NCI-H146 treated with DMSO at 0.1 percent for 48 hours (cell line): ENCODE results near the gene LMOD1.
"Not testable (repeated sequence)": the region's sequence is repeated elsewhere in the genome, so short reads cannot be mapped to it uniquely, and the experiment has no call there.

ENCODE experiments used
- DNase-seq: peaks from one replicate; lab custom pipeline; 2025; ENCODE audit not compliant: unreplicated experiment; lab: John Stamatoyannopoulos, UW

Gene LMOD1

DNA sequence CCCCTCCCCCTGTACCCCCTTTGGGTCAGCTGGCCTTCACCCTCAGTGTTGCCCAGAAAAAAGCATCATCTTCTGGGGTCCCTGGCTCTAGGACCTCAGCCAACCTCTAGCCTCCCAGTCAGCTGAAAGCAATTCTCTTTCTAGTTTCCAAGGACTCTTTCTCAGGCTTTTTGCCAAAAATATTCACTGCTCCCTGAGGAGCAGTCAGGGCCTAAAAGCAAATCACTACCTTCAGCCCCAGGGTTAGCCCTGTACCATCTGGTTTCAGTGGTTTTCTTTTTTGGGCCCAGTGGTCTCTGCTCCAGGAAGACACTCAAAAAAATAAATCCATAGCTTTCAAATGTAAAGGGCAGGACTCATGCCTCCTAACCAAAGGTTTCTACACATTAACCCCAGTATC lies 3.1 kb upstream of the LMOD1 start:
- no peak for DNase-seq

DNA sequence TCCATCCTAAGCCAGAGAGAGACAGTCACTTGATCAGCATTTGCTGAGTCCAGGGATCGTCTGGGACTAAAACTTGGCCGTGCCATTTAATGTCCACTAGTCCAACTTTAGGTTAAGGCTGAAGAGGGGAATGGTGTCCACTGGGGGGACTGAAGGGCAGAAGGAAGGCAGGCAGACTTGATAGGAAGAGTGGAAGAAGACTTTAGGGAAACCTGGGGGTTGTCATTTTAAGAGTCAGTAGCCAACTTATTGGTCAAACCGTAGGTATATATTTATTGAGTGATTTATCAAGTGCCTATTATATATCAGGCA lies 1.3 kb upstream of the LMOD1 start:
- DNase-seq = no peak

DNA sequence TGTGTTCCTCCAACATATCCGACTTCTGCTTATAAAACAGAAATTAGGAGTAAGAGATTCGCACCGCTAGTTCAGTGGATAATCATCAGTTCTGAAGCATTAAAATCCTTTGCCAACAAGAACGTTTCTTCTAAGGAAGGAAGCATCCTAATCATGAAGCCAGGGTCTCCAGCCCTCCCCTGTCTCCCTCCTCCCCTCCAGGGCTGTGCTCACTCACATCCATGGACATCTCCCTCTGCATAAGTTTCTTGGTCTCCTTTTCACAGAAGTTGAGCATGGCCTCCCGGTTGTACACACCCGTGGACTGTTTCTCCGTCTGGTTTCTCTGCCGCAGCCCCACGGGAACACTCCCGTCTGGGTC lies 505 bp downstream of the LMOD1 start:
- no peak for DNase-seq

DNA sequence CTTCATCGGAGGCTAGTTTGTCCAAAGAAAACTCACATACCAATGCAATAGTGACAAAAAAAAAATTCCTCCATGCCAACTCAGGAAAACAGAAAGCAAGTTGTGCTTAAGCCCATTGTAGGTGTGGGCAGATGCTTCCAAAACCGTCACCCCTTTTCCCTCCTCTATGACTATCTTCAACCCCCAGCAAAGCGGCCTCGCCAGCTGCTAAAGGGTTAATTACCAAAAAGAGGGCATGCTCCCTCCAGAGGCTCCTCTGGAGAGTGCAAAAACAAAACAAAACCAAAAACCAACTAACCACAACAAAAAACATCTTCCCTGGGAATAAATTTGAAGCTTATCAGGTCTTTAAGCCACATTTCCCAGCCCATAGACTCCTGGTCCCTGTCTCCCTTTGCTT lies 1.2 kb downstream of the LMOD1 start:
- DNase-seq = no peak

DNA sequence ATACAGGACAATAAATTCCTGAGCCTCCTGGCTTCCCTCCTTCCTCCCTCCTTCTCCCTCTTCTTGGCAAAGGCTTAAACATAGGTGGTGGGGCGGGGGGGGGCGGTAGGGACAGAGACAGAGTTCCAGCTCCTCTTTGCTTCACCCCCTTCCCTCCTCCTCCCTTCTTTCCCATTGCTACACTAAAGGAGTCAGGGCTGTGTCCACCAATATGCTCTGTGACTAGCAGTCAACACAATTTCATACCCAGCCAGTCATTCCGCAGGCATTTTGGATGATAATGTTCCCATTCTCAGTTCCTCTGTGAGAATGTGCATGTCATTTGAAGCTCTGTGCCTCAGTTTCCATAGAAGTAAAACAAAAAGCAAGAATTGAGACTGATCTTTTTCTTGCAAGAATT lies 1.7 kb downstream of the LMOD1 start:
- DNase-seq = no peak

DNA sequence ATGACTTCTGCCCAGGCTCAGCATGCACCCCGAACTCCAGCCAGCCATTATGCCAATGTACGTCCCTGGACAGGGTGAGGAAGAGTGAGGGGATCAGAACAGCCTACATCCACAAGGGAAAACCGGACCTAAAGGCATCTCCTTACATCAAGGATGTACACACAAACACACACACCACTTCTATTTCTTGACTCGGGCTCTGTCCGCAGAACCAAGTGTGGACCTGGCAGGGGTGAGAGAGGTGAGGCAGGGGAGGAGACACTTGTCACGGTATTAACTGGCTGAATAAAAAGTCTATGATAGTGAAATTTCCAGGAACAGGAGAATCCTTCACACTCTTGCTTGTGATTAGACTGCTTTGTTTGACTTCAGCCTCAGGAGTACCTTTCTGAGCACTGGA lies 2.3 kb downstream of the LMOD1 start:
- no peak for DNase-seq

DNA sequence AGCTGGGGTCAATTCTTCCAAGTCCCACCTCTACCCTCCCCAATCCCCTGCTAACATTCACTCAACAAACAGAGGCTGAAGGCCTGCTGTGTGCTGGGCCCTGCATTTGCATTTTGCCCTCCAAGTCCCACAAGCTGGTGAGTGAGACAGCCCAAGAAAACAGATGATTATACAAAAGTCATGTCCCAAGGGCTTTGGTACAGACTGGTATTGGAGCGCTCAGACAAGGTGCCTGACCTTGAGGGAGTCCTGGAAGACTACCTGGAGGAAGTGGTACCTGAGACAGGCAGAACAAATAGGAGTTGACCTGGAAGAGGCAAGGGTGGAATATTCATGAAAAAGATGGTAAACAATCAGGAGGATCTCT lies 4.2 kb downstream of the LMOD1 start:
- DNase-seq = no peak

DNA sequence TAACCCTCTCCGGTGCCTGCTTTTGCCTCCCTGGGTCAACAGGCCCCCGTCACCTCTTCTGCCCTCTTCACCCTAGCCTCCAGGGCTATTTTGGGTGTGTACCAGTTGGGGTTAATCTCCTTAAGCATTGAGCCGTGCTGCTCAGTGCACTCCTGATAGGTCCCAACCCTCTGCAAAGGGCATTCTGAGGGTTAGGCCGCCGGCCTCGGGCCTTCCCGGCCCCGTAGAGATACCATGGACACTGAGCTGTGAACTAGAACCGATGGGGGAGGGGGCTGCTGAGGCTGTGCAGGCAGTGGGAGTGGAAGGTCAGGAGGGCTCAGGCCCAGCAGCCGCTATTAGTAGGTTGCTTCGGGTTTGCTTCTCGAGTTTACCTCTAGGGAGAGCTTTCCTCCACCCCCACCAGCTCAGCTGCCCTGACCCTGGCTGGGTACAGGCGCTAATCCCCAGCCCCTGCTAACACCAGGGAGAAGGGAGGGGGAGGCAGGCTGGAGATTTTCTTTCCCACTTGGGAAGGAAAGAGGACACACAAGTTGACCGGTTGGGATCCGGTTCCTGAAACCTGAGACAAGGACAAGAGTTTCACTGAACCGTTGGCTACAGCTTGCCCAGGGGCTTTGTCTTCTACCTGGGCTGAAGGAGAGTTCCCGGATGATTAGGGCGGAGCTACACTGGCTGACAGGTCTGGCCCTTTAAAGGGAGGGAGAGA lies 4.8 kb downstream of the LMOD1 start:
- no peak for DNase-seq

DNA sequence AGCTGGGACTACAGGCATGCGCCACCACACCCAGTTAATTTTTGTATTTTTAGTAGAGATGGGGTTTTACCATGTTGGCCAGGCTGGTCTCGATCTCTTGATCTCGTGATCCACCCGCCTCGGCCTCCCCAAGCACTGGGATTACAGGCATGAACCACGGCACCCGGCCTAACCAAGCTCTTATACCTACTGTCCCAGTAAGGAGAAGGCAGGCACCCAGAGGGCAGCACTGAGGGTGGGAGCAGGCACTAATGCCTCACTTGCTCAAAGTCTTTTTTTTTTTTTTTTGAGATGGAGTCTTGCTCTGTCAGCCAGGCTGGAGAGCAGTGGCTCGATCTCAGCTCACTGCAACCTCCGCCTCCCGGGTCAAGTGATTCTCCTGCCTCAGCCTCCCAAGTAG lies 6.0 kb downstream of the LMOD1 start:
- not testable (repeated sequence) for DNase-seq

DNA sequence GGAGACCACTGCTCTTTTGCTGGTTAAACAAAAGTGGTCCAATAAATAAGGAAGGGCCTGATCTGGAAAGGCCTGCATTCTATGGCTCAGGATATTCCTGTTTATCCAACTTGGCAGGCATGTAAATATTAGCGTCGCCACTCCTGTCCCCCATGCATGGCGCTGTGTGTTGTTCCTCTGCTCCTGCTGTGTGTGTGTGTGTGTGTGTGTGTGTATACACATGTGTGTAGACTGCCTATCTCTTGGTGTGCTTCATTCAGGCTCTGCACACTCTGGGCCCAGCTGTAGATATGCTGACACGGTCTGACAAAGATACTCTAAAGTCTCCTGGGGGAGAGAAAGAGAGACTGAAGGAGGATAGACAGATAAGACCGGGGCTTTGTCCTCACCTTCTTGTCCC lies 6.8 kb downstream of the LMOD1 start:
- no peak for DNase-seq

DNA sequence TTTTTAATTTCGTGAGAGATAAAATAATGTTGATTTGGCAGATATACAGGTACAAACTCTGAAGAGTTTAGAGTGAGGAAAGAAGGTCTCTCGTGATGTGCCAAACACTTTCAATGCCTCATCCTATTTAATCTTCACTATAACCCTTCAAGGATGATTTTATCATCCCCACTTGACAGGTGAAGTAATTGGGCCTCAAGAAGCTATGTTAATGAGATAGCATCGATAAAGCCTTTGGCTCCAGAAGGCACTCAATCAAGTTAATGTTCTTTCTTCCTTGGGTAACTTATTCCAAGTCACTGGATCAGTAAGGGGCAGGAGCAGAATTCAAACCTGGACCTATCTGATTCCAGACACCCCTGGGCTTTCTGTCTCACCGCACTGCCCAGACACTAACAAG lies 7.2 kb downstream of the LMOD1 start:
- no peak for DNase-seq

DNA sequence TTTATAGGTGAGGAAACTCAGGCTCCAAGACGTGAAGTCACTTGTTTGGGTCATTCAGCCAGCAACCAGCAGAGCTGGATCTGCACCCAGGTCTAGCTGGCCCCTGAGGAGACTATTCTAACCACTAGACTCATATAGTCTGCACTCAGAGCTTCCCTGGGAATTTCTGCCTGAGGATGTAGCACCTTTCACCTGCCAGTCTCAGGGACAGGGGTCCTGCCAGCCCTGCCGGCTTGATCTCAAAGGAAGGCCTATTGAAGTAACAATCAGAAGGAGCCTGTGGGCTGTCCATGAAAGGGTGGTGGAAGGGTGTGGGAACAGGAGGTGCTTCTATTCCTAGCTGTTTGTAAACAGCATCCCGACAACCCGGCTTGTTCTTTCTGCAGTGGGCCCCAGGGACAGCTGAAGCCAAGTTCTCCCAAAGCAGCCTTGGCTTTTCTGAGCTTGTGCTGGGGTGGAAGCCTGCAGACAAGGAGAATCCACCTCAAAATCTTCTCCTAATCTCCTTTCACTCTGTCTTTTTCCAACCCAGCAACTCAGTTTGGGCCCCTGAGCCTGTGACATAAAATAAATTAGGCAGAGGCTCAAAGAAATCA lies 7.8 kb downstream of the LMOD1 start:
- no peak for DNase-seq

DNA sequence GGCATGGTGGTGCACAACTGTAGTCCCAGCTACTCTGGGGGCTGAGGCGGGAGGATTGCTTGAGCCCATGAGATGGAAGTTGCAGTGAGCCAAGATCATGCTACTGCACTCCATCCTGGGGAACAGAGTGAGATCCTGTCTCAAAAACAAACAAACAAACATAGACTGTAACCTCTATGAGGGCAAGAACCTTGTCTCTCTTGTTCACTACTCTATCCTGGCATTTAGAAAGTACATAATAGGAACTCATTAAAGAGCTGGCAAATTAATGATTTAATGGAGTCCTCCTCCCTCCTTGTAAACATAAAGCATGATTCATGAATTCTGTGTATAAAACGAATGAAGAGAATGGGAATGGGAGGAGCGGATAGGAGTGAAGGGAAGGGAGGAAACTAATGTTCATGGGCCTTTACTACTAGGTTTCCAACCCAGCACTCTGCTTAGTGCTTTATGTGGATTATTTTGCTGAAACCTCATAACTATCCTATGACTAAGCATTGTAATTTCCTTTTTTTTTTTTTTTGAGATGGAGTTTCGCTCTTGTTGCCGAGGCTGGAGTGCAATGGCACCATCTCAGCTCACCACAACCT lies 8.6 kb downstream of the LMOD1 start:
- DNase-seq = no peak

DNA sequence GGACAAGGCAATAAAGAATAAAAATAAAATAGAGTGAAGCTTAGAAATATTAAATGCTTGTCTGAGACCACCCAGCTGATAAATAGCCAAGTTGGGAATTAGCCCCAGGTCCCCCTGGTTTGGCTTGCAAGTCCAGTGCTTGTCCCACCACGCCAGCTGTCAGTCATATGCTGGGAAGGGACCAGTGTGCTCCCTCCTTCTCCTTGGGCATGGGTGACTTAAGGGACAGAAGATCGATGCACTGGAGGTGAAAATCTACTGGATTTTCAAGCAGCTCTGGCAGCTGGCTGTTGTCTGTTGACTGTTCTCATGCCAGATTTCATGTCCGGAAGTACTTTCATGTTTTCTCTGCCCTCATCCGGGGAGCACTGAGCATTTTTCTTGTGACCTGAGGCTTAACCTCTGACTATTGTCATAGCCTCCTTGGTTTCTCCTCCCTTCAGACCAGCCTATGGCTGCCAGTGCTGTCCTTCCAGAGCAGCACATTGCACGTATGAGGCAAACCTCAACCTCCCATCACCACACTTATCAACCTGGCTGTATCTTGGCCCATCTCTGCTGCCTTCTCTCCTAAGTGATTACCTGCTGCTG lies 12.4 kb downstream of the LMOD1 start:
- no peak for DNase-seq

DNA sequence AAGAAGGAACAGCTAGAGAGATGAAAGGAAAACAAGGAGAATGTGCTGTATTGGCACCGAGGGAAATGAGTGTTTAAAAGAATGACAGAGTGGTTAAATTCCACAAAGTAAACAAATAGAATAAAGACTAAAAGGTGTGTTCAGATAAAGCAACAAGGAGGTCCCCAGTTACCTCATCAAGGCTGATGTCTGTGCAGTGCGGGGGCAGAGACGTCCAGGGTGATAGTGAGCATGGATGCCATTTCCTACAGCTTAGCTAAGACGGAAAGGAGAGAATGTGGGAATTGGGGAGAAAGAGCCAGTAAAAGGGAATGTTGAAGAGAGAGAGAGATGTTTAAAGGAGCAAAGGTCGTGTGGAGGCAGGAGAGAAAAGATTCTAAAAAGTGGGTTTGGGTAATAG lies 15.5 kb downstream of the LMOD1 start:
- no peak for DNase-seq

DNA sequence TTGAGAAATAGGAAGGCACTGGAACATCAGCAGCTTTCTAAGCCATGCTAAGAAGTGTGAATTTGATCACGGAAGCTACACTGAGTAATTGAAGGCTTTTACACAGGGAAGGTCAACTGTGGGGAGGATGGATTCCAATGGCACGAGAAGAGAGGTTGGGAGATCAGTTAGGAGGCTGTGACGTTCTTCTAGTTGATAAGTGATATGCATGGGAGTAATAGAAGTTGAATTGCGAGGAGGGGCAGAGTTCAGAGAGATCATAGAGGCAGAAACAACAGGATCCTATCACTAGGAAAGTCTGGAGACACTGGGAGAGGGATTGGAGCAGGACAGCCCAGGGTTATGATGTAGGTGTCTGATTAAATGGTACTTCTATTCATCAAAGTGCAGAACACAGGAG lies 16.2 kb downstream of the LMOD1 start:
- no peak for DNase-seq

DNA sequence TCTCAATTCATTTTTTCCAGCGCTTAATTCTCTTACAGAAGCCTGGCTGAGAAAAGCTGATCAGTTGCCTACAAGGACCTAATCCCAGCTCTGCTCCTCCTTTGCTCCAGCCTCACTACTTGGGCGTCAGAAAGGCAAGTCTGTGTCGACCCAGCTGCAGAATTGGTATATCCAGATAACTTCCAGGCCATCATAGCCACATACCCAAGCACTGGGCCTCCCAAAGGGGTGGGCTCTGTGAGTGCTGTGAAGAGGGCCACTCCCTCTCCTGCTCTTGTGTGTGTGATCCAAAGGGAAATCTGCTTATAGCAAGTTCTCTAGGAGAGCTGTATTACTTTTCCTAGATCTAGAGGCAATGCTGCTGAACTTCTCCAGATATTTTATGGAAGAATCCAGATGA lies 18.1 kb downstream of the LMOD1 start:
- no peak for DNase-seq

DNA sequence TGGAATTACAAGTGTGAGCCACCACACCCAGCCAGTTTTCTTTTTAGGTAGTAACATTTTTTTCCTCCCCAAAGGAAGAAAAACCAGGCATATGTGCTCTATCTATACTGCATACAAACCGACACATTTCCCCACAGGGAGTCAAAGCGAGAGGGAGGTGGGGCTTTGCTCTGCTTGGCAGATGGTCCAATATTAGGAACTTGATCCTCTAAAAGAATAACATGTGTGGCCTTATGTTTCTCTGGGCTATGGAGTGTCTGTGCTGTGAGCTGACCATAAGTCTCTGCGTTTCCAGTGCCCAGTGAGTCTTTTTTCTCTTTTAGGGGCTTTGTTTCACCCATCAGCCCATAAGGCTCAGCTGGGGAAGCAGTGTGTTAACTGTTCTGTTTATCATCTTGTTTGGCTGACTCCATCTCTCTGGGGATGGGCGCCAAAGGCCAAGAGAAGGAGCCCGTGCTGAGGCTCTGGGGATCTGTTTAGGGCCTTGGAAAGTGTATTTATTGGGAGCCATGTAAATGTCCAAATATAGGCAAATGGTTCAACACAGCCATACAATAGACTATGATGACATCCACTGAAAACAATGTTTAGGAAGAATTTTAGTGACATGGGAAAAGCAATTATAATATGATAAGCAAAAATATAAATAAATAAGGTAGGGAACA lies 20.2 kb downstream of the LMOD1 start:
- DNase-seq = no peak

DNA sequence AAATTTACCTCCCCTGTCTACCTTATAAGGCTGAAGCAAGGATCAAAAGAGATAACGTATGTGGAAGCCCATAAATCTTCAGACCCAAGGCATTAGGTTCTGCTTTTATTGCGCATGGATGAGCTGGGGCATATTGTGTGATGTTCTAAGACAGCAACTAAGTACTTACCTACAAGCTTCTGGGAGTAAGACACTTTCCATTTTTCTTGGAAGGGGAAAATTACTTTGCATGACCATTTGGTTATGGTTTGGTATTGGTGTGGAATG lies 21.1 kb downstream of the LMOD1 start:
- no peak for DNase-seq

DNA sequence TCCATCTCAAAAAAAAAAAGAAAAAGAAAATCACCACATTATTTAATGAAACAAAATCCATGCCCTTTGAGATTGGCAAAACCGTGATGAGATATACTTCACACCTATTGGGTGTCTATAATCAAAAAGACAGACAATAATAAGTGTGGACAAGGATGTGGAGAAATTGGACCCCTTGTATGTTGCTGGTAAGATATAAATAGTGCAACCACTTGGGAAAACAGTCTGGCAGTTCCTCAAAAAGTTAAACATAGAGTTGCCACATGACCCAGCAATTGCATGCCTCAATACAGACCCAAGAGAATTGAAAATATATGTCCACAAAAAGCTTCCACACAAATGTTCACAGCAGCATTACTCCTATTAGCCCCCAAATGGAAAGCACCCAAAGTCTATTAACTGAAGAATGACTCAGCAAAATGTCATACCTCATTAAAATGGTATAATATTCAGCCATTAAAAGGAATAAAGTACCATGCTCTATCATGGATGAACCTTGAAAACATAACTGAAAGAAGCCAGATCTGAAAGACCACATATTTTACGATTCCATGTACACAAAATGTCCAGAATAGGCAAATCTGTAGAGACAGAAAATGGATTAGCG lies 24.3 kb downstream of the LMOD1 start:
- DNase-seq = no peak

DNA sequence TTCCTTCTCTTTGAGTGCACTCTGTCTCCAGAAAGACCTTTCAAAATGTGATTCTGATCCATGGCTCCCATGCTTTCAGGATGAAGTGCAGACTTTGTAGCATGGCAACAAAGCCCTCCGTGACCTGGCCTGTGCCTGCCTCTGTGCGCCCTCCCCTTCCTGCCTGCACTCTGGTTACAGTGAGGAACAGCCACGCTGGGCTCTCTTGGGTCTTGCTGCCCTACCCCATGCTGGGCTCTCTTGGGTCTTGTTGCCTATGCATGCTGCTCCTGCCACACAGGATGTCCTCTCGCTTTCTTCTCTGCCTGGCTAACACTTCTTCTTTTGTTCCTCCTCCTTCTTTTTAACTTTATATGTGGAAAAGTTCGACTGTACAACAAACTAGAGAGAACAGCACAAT lies 28.0 kb downstream of the LMOD1 start:
- DNase-seq = no peak

DNA sequence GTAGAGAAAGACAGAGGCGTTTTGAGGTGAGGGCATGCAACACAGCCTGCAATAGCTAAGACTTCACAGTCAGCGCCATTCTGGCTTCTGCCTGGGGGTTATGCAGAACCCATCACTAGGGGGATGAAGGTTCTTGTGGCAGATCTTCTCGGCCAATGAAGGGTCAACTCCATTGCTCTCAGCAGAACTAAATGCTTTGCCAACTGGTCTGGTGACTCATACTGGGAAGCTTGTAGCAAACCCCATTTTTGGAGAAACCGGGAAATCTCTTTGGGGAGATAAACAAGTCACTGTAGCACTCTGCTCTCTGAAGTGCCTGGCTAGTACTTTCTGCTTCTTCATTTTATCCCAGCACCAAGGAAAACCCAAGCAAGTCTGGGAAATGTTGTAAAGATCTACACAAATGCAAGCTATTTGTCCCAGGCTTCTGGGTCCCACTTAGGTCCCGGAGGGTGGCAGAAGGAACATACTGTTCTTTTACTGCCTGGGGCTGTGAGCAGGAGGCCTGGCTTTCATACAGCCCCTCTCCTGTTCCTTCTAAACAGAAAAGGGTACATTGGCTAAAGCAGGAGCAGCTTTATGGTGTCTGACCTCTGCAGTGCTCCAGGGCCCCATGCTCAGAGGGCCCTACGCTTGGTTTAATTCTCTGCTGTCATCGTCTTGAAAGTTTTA lies 28.9 kb downstream of the LMOD1 start:
- DNase-seq = no peak
